Tibial nerve (tissue), 4 donors: Measurements from ENCODE around the gene NLN. TPM values are rescaled to one million over a fixed set of nuclear protein-coding genes. Genes with fewer than 3 reads are reported as not detected.
"Not testable (repeated sequence)": the region's sequence is repeated elsewhere in the genome, so short reads cannot be mapped to it uniquely, and the experiment has no call there.

Source experiments
- DNase-seq, 2 donors: peaks; one replicate each; pipeline ENCODE4 v3.0.0-alpha.2; 2019; ENCODE audit warnings: low spot score in 2 of 2
- H3K27ac ChIP-seq, 4 donors: fragments of 200-600 bp; sonication (generic) in 3 of 4; one replicate each; pipeline ENCODE4 v1.5.1; 2017 to 2019; ENCODE audit warnings: mild to moderate bottlenecking in 1 of 4
- H3K27me3 ChIP-seq, 2 donors: fragments of 200-600 bp; sonication (generic) in 1 of 2; one replicate each; pipeline versions ENCODE4 v1.5.1 to v1.6.0; 2017 to 2019
- H3K36me3 ChIP-seq, 3 donors: fragments of 200-600 bp; sonication (generic); one replicate each; pipeline ENCODE4 v1.5.1; 2018 to 2019
- H3K4me1 ChIP-seq, 4 donors: fragments of 200-600 bp; sonication (generic) in 3 of 4; one replicate each; pipeline ENCODE4 v1.5.1; 2017 to 2019
- H3K4me3 ChIP-seq, 4 donors: fragments of 200-600 bp; sonication (generic) in 3 of 4; one replicate each; pipeline ENCODE4 v1.5.1; 2017 to 2019; ENCODE audit warnings: mild to moderate bottlenecking in 1 of 4, moderate library complexity in 1 of 4
- H3K9me3 ChIP-seq, 4 donors: fragments of 200-600 bp; sonication (generic) in 3 of 4; one replicate each; pipeline ENCODE4 v1.5.1; 2017 to 2019
- EP300 ChIP-seq, 2 donors: sonication (generic); formaldehyde crosslinking; IDR thresholded peaks; one replicate each; pipeline ENCODE4 v1.6.1; 2017; ENCODE audit warnings: antibody characterized with exemption in 2 of 2, mild to moderate bottlenecking in 1 of 2
- POLR2A ChIP-seq, 2 donors: fragments of 450-650 bp; IDR thresholded peaks; one replicate each; pipeline ENCODE4 v1.6.1; 2017; ENCODE audit warnings: antibody characterized with exemption in 2 of 2, mild to moderate bottlenecking in 2 of 2, moderate library complexity in 2 of 2
- WGBS, 2 donors: methylation state at CpG; one replicate each; pipeline ENCODE4 v1.1.5; 2018; 5-methylcytosine and 5-hydroxymethylcytosine counted together
- total RNA-seq, 4 donors: library from RNA; depleted of rRNA; stranded (reverse); fragments of >200 nt; gene quantifications; one replicate each; pipeline ENCODE4 v1.1.0, GENCODE V29; 2016
- TF ChIP-seq, protein P1 (sequence below), 5 experiments: fragments of 200-600 bp in 3 of 5; fragments of 450-650 bp in 2 of 5; sonication (generic) in 3 of 5; IDR thresholded peaks; one replicate each; pipeline ENCODE4 v1.5.1; 2016 to 2019; ENCODE audit warnings: antibody characterized with exemption in 5 of 5, mild to moderate bottlenecking in 3 of 5, moderate library complexity in 2 of 5

NLN gene
- total RNA-seq, 4 donors from 2014 or later, result 10.9 to 28.6 (median 19.2) TPM

DNA sequence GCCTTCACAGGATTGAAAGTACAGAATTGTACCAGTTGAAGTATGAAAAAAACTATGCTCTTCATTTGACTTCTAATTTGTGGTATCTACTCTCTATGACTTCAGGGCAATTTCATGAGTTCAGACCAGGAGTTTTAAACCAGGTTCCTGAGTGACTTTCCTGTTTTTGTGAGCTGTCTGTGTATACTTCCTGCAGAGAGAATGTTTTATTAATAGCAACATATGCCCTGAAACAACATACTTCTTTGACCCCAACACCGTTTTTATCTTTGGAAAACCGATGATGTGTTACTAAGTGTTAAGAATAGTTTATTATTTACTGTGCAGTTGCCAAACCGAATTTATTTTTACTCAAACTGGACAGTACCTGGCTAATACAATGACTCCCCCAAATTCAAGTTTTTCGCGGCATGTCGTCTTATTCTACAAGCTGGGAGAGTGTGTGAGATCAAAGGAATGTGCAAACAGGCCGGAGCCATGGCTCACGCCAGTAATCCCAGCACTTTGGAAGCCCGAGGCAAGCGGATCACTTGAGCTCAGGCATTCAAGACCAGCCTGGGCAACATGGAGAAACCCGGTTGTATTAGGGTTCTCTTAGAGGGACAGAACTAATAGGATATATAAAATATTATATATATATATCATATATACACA is 145.7 kb downstream of the NLN start:
- Histone ChIP-seq H3K27ac (no peak overlapping the region), H3K9me3 (no peaks in the 10 kb centered on the region), H3K27me3 (no peaks in the 10 kb centered on the region), H3K4me3 (no peak overlapping the region), H3K4me1 (no peaks in the 10 kb centered on the region), H3K36me3 (no peaks in the 10 kb centered on the region)
- TF ChIP-seq, protein P1, sequence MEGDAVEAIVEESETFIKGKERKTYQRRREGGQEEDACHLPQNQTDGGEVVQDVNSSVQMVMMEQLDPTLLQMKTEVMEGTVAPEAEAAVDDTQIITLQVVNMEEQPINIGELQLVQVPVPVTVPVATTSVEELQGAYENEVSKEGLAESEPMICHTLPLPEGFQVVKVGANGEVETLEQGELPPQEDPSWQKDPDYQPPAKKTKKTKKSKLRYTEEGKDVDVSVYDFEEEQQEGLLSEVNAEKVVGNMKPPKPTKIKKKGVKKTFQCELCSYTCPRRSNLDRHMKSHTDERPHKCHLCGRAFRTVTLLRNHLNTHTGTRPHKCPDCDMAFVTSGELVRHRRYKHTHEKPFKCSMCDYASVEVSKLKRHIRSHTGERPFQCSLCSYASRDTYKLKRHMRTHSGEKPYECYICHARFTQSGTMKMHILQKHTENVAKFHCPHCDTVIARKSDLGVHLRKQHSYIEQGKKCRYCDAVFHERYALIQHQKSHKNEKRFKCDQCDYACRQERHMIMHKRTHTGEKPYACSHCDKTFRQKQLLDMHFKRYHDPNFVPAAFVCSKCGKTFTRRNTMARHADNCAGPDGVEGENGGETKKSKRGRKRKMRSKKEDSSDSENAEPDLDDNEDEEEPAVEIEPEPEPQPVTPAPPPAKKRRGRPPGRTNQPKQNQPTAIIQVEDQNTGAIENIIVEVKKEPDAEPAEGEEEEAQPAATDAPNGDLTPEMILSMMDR (IDR thresholded peaks at IDR 0.05), result no peak
- DNase-seq, result no peak
- 70% methylated on average over 11 of the region's 11 CpGs for WGBS, 2 donors

DNA sequence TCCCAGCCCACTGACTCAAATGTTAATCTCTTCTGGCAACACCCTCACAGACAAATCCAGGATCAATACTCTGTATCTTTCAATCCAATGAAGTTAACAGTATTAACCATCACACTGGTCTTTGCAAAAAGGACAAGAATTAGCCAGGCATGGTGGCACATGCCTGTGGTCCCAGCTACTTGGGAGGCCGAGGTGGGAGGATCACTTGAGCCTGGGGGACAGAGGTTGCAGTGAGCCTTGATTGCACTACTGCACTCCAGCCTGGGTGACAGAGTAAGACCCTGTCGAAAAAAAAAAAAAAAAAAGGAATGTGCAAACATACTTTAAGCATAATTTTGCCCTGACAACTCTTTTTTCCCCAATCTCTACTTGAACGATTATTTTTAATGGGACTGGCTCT is 146.5 kb downstream of the NLN start:
- no peaks in the 10 kb centered on the region for H3K9me3 ChIP-seq
- 67 to 75% methylated on average over 3 of the region's 3 CpGs for WGBS, 2 donors
- TF ChIP-seq EP300 (IDR thresholded peaks at IDR 0.05), result no peak
- TF ChIP-seq POLR2A (IDR thresholded peaks at IDR 0.05), result no peak
- TF ChIP-seq, protein P1 (IDR thresholded peaks at IDR 0.05), result no peak
- no peaks in the 10 kb centered on the region for H3K36me3 ChIP-seq
- no peak overlapping the region for H3K4me3 ChIP-seq
- H3K27me3 ChIP-seq, result no peaks in the 10 kb centered on the region
- H3K4me1 ChIP-seq, result no peaks in the 10 kb centered on the region
- DNase-seq, result no peak
- no peak overlapping the region for H3K27ac ChIP-seq

DNA sequence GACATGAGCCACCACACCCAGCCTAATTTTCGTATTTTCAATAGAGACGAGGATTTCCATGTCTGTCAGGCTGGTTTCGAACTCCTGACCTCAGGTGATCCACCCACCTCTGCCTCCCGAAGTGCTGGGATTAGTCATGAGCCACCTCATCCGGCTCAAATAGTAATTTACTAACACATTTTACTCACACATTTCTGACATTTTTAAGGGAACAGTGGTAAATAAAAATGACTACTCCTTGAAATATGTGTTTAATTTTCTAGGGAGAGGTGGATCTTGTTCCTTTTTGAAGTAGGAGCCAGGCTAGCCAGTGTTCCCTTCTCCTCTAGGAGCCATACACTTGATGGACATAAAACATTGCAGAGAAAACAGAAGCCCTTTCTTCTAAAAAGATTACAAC is 149.2 kb downstream of the NLN start:
- 76 to 88% methylated on average over 5 of the region's 5 CpGs for WGBS, 2 donors

DNA sequence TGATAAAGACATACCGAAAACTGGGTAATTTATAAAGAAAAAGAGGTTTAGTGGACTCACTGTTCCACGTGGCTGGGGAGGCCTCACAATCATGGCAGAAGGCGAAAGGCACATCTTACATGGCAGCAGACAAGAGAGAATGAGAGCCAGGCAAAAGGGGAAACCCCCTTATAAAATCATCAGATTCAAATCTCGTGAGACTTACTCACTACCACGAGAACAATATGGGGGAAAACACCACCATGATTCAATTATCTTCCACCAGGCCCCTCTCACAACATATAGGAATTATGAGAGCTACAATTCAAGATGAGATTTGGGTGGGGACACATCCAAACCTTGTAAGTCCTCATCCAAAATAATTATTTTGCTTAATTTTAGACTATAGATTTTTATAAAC is 149.8 kb downstream of the NLN start:
- not testable (repeated sequence) for H3K36me3 ChIP-seq, H3K4me1 ChIP-seq, H3K9me3 ChIP-seq, H3K27me3 ChIP-seq, DNase-seq, H3K27ac ChIP-seq, H3K4me3 ChIP-seq
- 77 to 86% methylated on average over 5 of the region's 5 CpGs for WGBS, 2 donors

More for the DNA sequence above, 149.2 kb downstream of the NLN start:
- H3K27ac ChIP-seq, result no peak overlapping the region
- TF ChIP-seq EP300 (IDR thresholded peaks at IDR 0.05) (no peak), POLR2A (IDR thresholded peaks at IDR 0.05) (no peak)
- TF ChIP-seq, protein P1 (IDR thresholded peaks at IDR 0.05), result no peak
- no peaks in the 10 kb centered on the region for H3K27me3 ChIP-seq
- H3K36me3 ChIP-seq, result no peaks in the 10 kb centered on the region
- H3K4me1 ChIP-seq, result no peaks in the 10 kb centered on the region
- no peaks in the 10 kb centered on the region for H3K9me3 ChIP-seq
- no peak overlapping the region for H3K4me3 ChIP-seq
- no peak for DNase-seq

DNA sequence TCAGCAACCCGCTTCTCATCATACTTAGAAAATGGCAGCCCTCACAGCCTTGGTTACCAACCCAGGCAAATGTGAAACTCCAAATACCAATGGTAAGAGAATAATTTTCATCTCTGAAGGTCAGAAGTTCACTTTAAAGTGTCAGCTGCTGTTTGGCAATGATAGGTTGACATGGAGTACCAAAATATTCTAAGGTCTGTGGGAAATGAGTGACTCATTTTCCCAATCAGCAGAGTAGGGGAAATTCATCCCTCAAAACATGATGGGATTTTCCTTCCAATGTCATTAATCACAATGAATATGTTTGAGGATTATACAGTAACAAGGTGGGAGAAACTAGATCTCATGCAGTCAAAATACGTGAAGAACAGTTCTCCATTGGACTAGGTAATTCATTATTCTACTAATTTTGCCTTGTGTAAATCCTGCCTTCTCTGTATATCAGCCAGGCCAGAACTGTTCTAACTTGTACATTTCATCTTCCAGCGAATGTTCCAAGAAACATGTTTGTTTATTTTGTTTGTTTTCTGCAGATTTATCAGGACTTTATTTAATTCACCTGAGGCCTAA is 151.3 kb downstream of the NLN start:
- no peaks in the 10 kb centered on the region for H3K4me1 ChIP-seq
- H3K9me3 ChIP-seq, result no peaks in the 10 kb centered on the region
- H3K27me3 ChIP-seq, result no peaks in the 10 kb centered on the region
- H3K36me3 ChIP-seq, result no peaks in the 10 kb centered on the region
- 88 to 89% methylated on average over 3 of the region's 3 CpGs for WGBS, 2 donors
- no peak overlapping the region for H3K27ac ChIP-seq
- no peak for DNase-seq
- H3K4me3 ChIP-seq, result no peak overlapping the region
- TF ChIP-seq, protein P1 (IDR thresholded peaks at IDR 0.05), result no peak
- no peak for TF ChIP-seq POLR2A (IDR thresholded peaks at IDR 0.05)
- no peak for TF ChIP-seq EP300 (IDR thresholded peaks at IDR 0.05)
